Gastroesophageal sphincter (tissue), 3 donors: ENCODE measurements around the gene ARFGAP1.

Experiments
- EP300 ChIP-seq: sonication (generic); formaldehyde crosslinking; IDR thresholded peaks from one replicate; pipeline ENCODE4 v1.6.1; 2017; ENCODE audit warnings: antibody characterized with exemption, mild to moderate bottlenecking
- POLR2A ChIP-seq, 2 donors: fragments of 450-650 bp; IDR thresholded peaks; one replicate each; pipeline ENCODE4 v1.6.1; 2017; ENCODE audit warnings: antibody characterized with exemption in 2 of 2, mild to moderate bottlenecking in 2 of 2, moderate library complexity in 1 of 2
- POLR2AphosphoS5 ChIP-seq: sonication (generic); formaldehyde crosslinking; IDR thresholded peaks from one replicate; pipeline ENCODE4 v1.6.1; 2017; ENCODE audit warnings: antibody characterized with exemption
- TF ChIP-seq, protein P1 (sequence below), 4 experiments: fragments of 200-600 bp in 2 of 4; fragments of 450-650 bp in 2 of 4; sonication (generic) in 1 of 4; IDR thresholded peaks; one replicate each; pipeline ENCODE4 v1.5.1; 2017 to 2019; ENCODE audit warnings: antibody characterized with exemption in 4 of 4, mild to moderate bottlenecking in 2 of 4, moderate library complexity in 2 of 4

DNA sequence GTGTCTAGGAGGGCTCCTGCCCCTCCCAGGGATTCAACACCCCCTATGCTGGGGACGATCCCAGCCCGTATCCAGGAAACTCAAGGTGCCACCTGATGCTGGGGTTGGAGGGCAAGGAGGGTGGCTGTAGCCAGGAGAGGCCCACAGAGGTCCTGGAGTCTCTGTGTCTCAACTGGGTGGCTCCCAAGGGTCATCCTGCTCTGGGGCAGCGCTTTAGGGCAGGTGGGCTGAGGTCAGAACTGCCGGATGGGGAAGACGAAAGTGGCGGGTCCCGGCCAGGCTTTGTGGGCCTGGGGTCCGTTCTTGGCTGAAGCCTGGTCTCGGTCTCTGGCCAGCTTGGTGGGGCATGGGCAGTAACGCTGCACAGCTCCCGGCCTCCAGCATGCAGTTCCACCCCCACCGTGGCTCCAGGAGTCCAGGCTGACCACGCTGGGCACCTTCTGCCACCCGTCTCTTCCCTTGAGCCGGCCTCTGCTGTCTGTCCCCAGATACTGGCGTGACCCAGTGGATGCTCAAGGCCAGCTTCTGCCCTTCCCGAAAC is 17.6 kb downstream of the ARFGAP1 start:
- TF ChIP-seq EP300 (no peak), POLR2A (IDR thresholded peaks at IDR 0.05) (no peak), POLR2AphosphoS5 (no peak)
- TF ChIP-seq, protein P1, sequence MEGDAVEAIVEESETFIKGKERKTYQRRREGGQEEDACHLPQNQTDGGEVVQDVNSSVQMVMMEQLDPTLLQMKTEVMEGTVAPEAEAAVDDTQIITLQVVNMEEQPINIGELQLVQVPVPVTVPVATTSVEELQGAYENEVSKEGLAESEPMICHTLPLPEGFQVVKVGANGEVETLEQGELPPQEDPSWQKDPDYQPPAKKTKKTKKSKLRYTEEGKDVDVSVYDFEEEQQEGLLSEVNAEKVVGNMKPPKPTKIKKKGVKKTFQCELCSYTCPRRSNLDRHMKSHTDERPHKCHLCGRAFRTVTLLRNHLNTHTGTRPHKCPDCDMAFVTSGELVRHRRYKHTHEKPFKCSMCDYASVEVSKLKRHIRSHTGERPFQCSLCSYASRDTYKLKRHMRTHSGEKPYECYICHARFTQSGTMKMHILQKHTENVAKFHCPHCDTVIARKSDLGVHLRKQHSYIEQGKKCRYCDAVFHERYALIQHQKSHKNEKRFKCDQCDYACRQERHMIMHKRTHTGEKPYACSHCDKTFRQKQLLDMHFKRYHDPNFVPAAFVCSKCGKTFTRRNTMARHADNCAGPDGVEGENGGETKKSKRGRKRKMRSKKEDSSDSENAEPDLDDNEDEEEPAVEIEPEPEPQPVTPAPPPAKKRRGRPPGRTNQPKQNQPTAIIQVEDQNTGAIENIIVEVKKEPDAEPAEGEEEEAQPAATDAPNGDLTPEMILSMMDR (IDR thresholded peaks at IDR 0.05), result no peak
